T-helper 22 cell (primary cell): Measurements from ENCODE around the gene TMEM95.

Experiments
- DNase-seq: peaks from one replicate; pipeline ENCODE4 v3.0.0-alpha.2; 2020; ENCODE audit warnings: low read depth

Gene TMEM95

GRCh38 chr17:7379134-7379533 is 24.2 kb downstream of the TMEM95 start:
- DNase-seq = no peak

GRCh38 chr17:7380321-7380720 is 25.4 kb downstream of the TMEM95 start:
- no peak for DNase-seq

GRCh38 chr17:7380855-7381683 is 26.1 kb downstream of the TMEM95 start, which contains the start of gene TNK1:
Gene TNK1 (plus strand): TSS chr17:7381089. CDS start chr17:7382927, 1,838 bp downstream.
- DNase-seq = no peak

GRCh38 chr17:7382901-7383300 is 27.9 kb downstream of the TMEM95 start:
- DNase-seq = no peak

- no peak for DNase-seq
Measured at GRCh38 chr17:7383371-7383741, 28.4 kb downstream of the TMEM95 start.

- peak; percentile 70 for DNase-seq
Measured at GRCh38 chr17:7383742-7384488, 29.0 kb downstream of the TMEM95 start.

GRCh38 chr17:7384489-7385081 is 29.6 kb downstream of the TMEM95 start:
- no peak for DNase-seq

GRCh38 chr17:7388856-7389255 is 33.9 kb downstream of the TMEM95 start:
- no peak for DNase-seq

GRCh38 chr17:7389924-7390910 is 35.3 kb downstream of the TMEM95 start:
- DNase-seq = no peak

- no peak for DNase-seq
Measured at GRCh38 chr17:7391307-7391706, 36.4 kb downstream of the TMEM95 start.

- DNase-seq = no peak
Measured at GRCh38 chr17:7392696-7393612, 38.0 kb downstream of the TMEM95 start.

GRCh38 chr17:7393613-7394451 is 38.9 kb downstream of the TMEM95 start:
- DNase-seq = peak; percentile 68

GRCh38 chr17:7394452-7395191 is 39.7 kb downstream of the TMEM95 start, which contains the start of gene PLSCR3:
Gene PLSCR3 (minus strand): TSS chr17:7394525. CDS start chr17:7394110, 415 bp downstream.
- DNase-seq = peak; percentile 70

GRCh38 chr17:7396147-7396546 is 41.2 kb downstream of the TMEM95 start:
- no peak for DNase-seq

- no peak for DNase-seq
Measured at GRCh38 chr17:7398612-7399011, 43.7 kb downstream of the TMEM95 start.

GRCh38 chr17:7403043-7403726 is 48.2 kb downstream of the TMEM95 start:
- peak; percentile 14 for DNase-seq

- DNase-seq = no peak
Measured at GRCh38 chr17:7403727-7403976, 48.7 kb downstream of the TMEM95 start.

GRCh38 chr17:7403977-7404736 is 49.2 kb downstream of the TMEM95 start, which contains the start of gene TMEM256:
Gene TMEM256 (minus strand): TSS chr17:7404097. CDS start chr17:7404084, 13 bp downstream.
- peak; percentile 96 for DNase-seq
